NT2/D1 (cell line): ENCODE data around the gene PDE4C.

Experiments used
- DNase-seq: peaks from one replicate; pipeline ENCODE4 v3.0.0-alpha.2; 2011; ENCODE audit warnings: low read depth, low spot score
- H3K27me3 ChIP-seq: 2 replicates; pipeline ENCODE4 v1.6.0; 2011; ENCODE audit warnings: mild to moderate bottlenecking; ENCODE audit not compliant: insufficient read length, insufficient read depth
- H3K36me3 ChIP-seq: 2 replicates; pipeline ENCODE4 v1.6.1; 2011; ENCODE audit warnings: mild to moderate bottlenecking, low read length, mixed read lengths; ENCODE audit not compliant: insufficient read depth, insufficient read length
- H3K4me1 ChIP-seq: 2 replicates; pipeline ENCODE4 v1.5.1; 2011; ENCODE audit not compliant: insufficient read depth, insufficient read length
- H3K4me3 ChIP-seq: 2 replicates; pipeline ENCODE4 v1.5.1; 2011; ENCODE audit warnings: low read depth; ENCODE audit not compliant: insufficient read length
- H3K9ac ChIP-seq: 2 replicates; pipeline ENCODE4 v1.6.0; 2011; ENCODE audit warnings: low read depth; ENCODE audit not compliant: insufficient read length
- H3K9me3 ChIP-seq: 2 replicates; pipeline ENCODE4 v1.5.1; 2011; ENCODE audit warnings: mild to moderate bottlenecking, low read length; ENCODE audit not compliant: insufficient read depth
- SUZ12 ChIP-seq: IDR thresholded peaks from 2 replicates; pipeline ENCODE4 v1.6.1; 2011; ENCODE audit not compliant: insufficient read length, insufficient read depth; ENCODE audit errors: extremely low read depth
- YY1 ChIP-seq: IDR thresholded peaks from 2 replicates; pipeline ENCODE4 v1.6.1; 2011; ENCODE audit not compliant: insufficient read length, insufficient read depth
- ZNF274 ChIP-seq: IDR thresholded peaks from 2 replicates; pipeline ENCODE4 v1.6.1; 2011; ENCODE audit warnings: mild to moderate bottlenecking, low read depth, low read length

Gene PDE4C

GRCh38 chr19:18251587-18252369, 25.5 kb upstream of the PDE4C start:
- Histone ChIP-seq H3K9ac (peak overlapping the region; percentile 23), H3K36me3 (no peaks in the 10 kb centered on the region), H3K4me1 (peaks cover 12% of the 10 kb centered on the region), H3K27me3 (peaks cover 39% of the 10 kb centered on the region), H3K4me3 (no peak overlapping the region), H3K9me3 (peaks cover 5% of the 10 kb centered on the region; the same call in 1 of the 2 replicates)
- no peak for TF ChIP-seq SUZ12
- TF ChIP-seq ZNF274 = no peak
- no peak for TF ChIP-seq YY1
- peak; percentile 70 for DNase-seq

DNA sequence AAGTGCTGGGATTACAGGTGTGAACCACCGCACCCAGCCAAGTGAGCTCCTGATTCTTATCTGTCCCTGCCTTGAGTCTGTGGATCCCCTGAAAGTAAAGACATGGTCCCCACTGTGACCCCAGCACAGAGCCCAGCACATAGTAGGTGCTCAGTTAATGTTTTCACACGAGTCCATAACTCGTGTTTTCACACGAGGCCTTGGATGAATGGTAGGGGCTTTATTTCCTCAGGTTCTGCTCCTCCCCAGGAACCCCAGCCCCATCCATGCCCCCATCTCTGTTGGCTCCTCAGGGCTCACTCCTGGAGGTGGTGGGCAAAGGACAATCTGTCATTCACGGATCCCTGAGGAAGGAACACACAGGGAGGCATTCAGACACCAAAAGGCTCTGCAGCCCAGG, 23.6 kb upstream of the PDE4C start:
- no peak for TF ChIP-seq ZNF274
- no peak for TF ChIP-seq YY1
- TF ChIP-seq SUZ12 = no peak
- Histone ChIP-seq H3K9ac (no peak overlapping the region), H3K27me3 (peaks cover 32% of the 10 kb centered on the region), H3K36me3 (no peaks in the 10 kb centered on the region), H3K4me1 (peaks cover 5% of the 10 kb centered on the region), H3K9me3 (peaks cover 5% of the 10 kb centered on the region; the same call in 1 of the 2 replicates), H3K4me3 (no peak overlapping the region)
- no peak for DNase-seq

GRCh38 chr19:18245297-18245696, 19.1 kb upstream of the PDE4C start:
- Histone ChIP-seq H3K9ac (no peak overlapping the region), H3K4me1 (peaks cover 3% of the 10 kb centered on the region), H3K36me3 (no peaks in the 10 kb centered on the region), H3K4me3 (no peak overlapping the region), H3K27me3 (peaks cover 4% of the 10 kb centered on the region), H3K9me3 (peaks cover 3% of the 10 kb centered on the region; the same call in 1 of the 2 replicates)
- TF ChIP-seq YY1 (no peak), SUZ12 (no peak), ZNF274 (no peak)
- no peak for DNase-seq

GRCh38 chr19:18239303-18239702, 13.1 kb upstream of the PDE4C start:
- DNase-seq = no peak
- H3K27me3 ChIP-seq = peaks cover 15% of the 10 kb centered on the region
- no peaks in the 10 kb centered on the region for H3K36me3 ChIP-seq
- no peak for TF ChIP-seq SUZ12
- no peak for TF ChIP-seq YY1
- no peak for TF ChIP-seq ZNF274
- no peak overlapping the region for H3K4me3 ChIP-seq
- H3K4me1 ChIP-seq = peaks cover 3% of the 10 kb centered on the region
- no peak overlapping the region for H3K9ac ChIP-seq
- no peaks in the 10 kb centered on the region for H3K9me3 ChIP-seq

DNA sequence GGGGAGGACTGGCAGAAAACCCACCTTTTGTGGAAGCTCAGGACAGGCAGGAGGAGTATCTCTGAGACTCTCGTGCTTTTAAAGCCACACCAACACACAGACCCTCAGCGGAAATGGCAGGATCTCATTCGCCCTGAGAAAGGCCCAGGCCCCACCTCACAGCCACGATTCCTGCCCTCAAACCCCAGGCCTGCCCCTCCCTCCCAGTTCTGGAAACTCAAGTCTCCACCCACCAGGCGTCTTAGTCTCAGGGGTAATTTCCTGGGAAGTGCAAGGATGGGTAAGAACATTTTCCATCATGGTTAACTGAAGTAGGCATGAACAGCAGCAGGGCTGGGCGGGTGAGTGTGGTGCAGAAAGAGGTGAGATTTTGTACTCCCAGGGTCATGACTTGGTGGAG, 8.0 kb upstream of the PDE4C start:
- no peak overlapping the region for H3K4me3 ChIP-seq
- no peaks in the 10 kb centered on the region for H3K36me3 ChIP-seq
- no peak for DNase-seq
- H3K9me3 ChIP-seq = no peaks in the 10 kb centered on the region
- TF ChIP-seq YY1 = no peak
- TF ChIP-seq ZNF274 = no peak
- TF ChIP-seq SUZ12 = no peak
- peaks cover 20% of the 10 kb centered on the region for H3K27me3 ChIP-seq
- H3K4me1 ChIP-seq = peaks cover 14% of the 10 kb centered on the region
- no peak overlapping the region for H3K9ac ChIP-seq

DNA sequence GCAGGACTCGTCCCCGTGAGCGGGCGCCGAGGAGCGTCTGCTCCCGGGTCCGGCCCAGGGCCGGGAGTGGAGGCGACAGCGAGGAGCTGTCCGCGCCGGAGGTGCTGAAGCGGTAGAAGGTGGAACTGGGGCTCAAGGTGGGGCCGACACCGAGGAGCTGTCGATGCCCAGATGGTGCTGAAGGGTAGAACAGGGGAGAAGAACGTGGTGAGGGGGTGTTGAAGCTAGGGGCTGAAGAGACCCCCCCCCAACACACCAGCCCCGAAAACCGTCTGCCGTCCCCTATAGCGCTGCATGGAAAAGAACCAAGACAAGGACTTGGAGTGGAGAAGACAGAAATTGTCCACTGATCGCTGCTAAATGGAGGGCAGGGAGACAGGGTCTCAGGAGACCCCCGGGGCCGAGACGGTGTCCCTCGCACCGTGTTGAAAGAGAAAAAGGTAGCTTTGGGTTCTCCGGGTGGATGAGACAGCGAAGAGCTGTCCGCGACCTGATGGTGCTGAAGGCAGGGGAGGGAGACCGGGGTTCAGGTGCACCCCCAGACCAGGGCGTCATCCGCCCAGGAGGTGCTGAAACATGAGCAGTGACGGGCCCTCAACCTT, 7.1 kb upstream of the PDE4C start:
- H3K9me3 ChIP-seq = no peaks in the 10 kb centered on the region
- DNase-seq = peak; percentile 78

GRCh38 chr19:18232540-18233223, 6.4 kb upstream of the PDE4C start:
- H3K27me3 ChIP-seq = peaks cover 26% of the 10 kb centered on the region
- H3K4me1 ChIP-seq = peaks cover 16% of the 10 kb centered on the region
- peak overlapping the region; percentile 42 for H3K4me3 ChIP-seq
- H3K9ac ChIP-seq = peak overlapping the region; percentile 78
- TF ChIP-seq YY1 = no peak
- TF ChIP-seq ZNF274 = no peak
- no peak for TF ChIP-seq SUZ12
- H3K9me3 ChIP-seq = no peaks in the 10 kb centered on the region
- DNase-seq = peak; percentile 66
- H3K36me3 ChIP-seq = no peaks in the 10 kb centered on the region

More for the DNA sequence above, 7.1 kb upstream of the PDE4C start:
- H3K4me1 ChIP-seq = peaks cover 14% of the 10 kb centered on the region
- TF ChIP-seq YY1 (no peak), ZNF274 (no peak), SUZ12 (no peak)
- H3K27me3 ChIP-seq = peaks cover 20% of the 10 kb centered on the region
- H3K36me3 ChIP-seq = no peaks in the 10 kb centered on the region
- peak overlapping the region; percentile 2 for H3K9ac ChIP-seq
- H3K4me3 ChIP-seq = peak overlapping the region; percentile 42
